Endothelial cell of umbilical vein (primary cell): ENCODE data around the gene SSH2. TPM values are rescaled to one million over a fixed set of nuclear protein-coding genes. Genes with fewer than 3 reads are reported as not detected.

Experiments
- BruUV-seq: library from RNA; stranded (reverse); fragments of 400-500 nt; replicated peaks from 2 replicates; lab custom pipeline; 2021; lab: Mats Ljungman, UMichigan
- CTCF ChIA-PET: fragments of 300-600, 350-600 bp; sonication (Branson Sonifier 250); formaldehyde crosslinking; loops from one replicate; lab custom pipeline; 2021; ENCODE audit warnings: antibody characterized with exemption, inconsistent platforms; lab: Charles Lee
- POLR2A ChIA-PET: fragments of 300-600, 350-600 bp; sonication (Branson Sonifier 250); formaldehyde crosslinking; loops from one replicate; lab custom pipeline; 2021; ENCODE audit warnings: antibody characterized with exemption, inconsistent platforms; lab: Charles Lee
- DNase-seq: peaks from one replicate; pipeline ENCODE4 v3.0.0-alpha.2; 2011; ENCODE audit warnings: low read depth, low spot score
- FAIRE-seq: peaks from 2 replicates; lab custom pipeline; 2011; peaks lifted over from hg19 to GRCh38; lab: Jason Lieb, UNC
- H2AFZ ChIP-seq: 2 replicates; pipeline ENCODE4 v1.6.0; 2012; ENCODE audit warnings: low read depth, low read length, control low read depth, inconsistent platforms
- H3K27ac ChIP-seq: 2 replicates; pipeline ENCODE4 v1.5.1; 2011; ENCODE audit warnings: low read depth, mild to moderate bottlenecking, control low read depth, low read length, moderate library complexity; ENCODE audit not compliant: insufficient read depth
- H3K27me3 ChIP-seq, 2 experiments: 2 replicates each; pipeline versions ENCODE4 v1.6.0 to v1.6.1; 2011; ENCODE audit warnings: low read length in 2 of 2, mixed read lengths in 1 of 2; ENCODE audit not compliant: control insufficient read depth in 2 of 2, insufficient read depth in 2 of 2
- H3K36me3 ChIP-seq, 2 experiments: 2 replicates in 1 of 2; 3 replicates in 1 of 2; pipeline ENCODE4 v1.5.1; 2011; ENCODE audit warnings: low read length in 2 of 2, mild to moderate bottlenecking in 1 of 2, moderate library complexity in 1 of 2; ENCODE audit not compliant: control insufficient read depth in 2 of 2, insufficient read depth in 2 of 2; ENCODE audit errors: extremely low read depth in 1 of 2
- H3K4me1 ChIP-seq: 3 replicates; pipeline ENCODE4 v1.5.1; 2011; ENCODE audit warnings: mild to moderate bottlenecking, low read length; ENCODE audit not compliant: control insufficient read depth, insufficient read depth; ENCODE audit errors: extremely low read depth
- H3K4me2 ChIP-seq: 2 replicates; pipeline ENCODE4 v1.6.1; 2011; ENCODE audit warnings: low read length, control low read depth, mixed read lengths; ENCODE audit not compliant: insufficient read depth
- H3K4me3 ChIP-seq, 3 experiments: fragments of 200-600 bp in 1 of 3; sonication (generic), shearing (Covaris generic) in 1 of 3; replicated peaks in 1 of 3; 2 replicates each; pipeline ENCODE4 v1.5.1; 2011 to 2016; ENCODE audit warnings: control low read depth in 3 of 3, low read length in 3 of 3, mild to moderate bottlenecking in 2 of 3, inconsistent platforms in 1 of 3, low read depth in 1 of 3, moderate library complexity in 1 of 3; ENCODE audit not compliant: insufficient read depth in 1 of 3
- H3K79me2 ChIP-seq: 2 replicates; pipeline ENCODE4 v1.6.0; 2012; ENCODE audit warnings: low read length, inconsistent platforms; ENCODE audit not compliant: control insufficient read depth, insufficient read depth
- H3K9ac ChIP-seq: replicated peaks from 2 replicates; pipeline ENCODE3; 2011; ENCODE audit warnings: low read length, control low read depth; ENCODE audit not compliant: insufficient read depth; ENCODE audit errors: extremely low read depth
- H3K9me1 ChIP-seq: replicated peaks from 3 replicates; pipeline ENCODE4 v1.6.0; 2011; ENCODE audit warnings: mild to moderate bottlenecking, low read length; ENCODE audit not compliant: control insufficient read depth, insufficient read depth; ENCODE audit errors: extremely low read depth
- H3K9me3 ChIP-seq: replicated peaks from 2 replicates; pipeline ENCODE4 v1.5.1; 2012; ENCODE audit warnings: low read length, inconsistent platforms; ENCODE audit not compliant: control insufficient read depth, insufficient read depth
- H4K20me1 ChIP-seq: replicated peaks from 2 replicates; pipeline ENCODE3; 2011; ENCODE audit warnings: mild to moderate bottlenecking, low read length; ENCODE audit not compliant: control insufficient read depth, insufficient read depth; ENCODE audit errors: extremely low read depth
- EZH2 ChIP-seq: IDR thresholded peaks from 2 replicates; pipeline ENCODE4 v1.6.1; 2012; ENCODE audit warnings: borderline replicate concordance, low read depth, mild to moderate bottlenecking, moderate library complexity, low read length, inconsistent platforms; ENCODE audit not compliant: severe bottlenecking
- FOS ChIP-seq: IDR thresholded peaks from 2 replicates; pipeline ENCODE4 v1.6.1; 2011; ENCODE audit warnings: mild to moderate bottlenecking, low read length, moderate library complexity, borderline replicate concordance; ENCODE audit not compliant: insufficient read depth
- GATA2 ChIP-seq: IDR thresholded peaks from 2 replicates; pipeline ENCODE4 v1.7.0; 2011; ENCODE audit warnings: low read depth, mild to moderate bottlenecking, moderate library complexity, mixed read lengths, low read length; ENCODE audit not compliant: insufficient read length, insufficient read depth
- JUN ChIP-seq: IDR thresholded peaks from 2 replicates; pipeline ENCODE4 v1.6.1; 2011; ENCODE audit warnings: borderline replicate concordance, low read depth; ENCODE audit not compliant: insufficient read length, insufficient read depth
- MYC ChIP-seq: IDR thresholded peaks from one replicate; pipeline ENCODE4 v1.6.1; 2011; ENCODE audit warnings: mild to moderate bottlenecking, low read depth, low read length
- POLR2A ChIP-seq: IDR thresholded peaks from 2 replicates; pipeline ENCODE4 v1.6.1; 2012; ENCODE audit warnings: low read depth, mild to moderate bottlenecking, control low read depth, low read length
- POLR2AphosphoS5 ChIP-seq: IDR thresholded peaks from 2 replicates; pipeline ENCODE4 v1.6.1; 2012; ENCODE audit warnings: low read depth, mild to moderate bottlenecking, control low read depth, low read length, moderate library complexity; ENCODE audit not compliant: insufficient read depth
- dilution Hi-C: fragments of 300-500 bp; cut with MboI; formaldehyde crosslinking; loops from one replicate; pipeline ENCODE4 v1.15.0; 2019; ENCODE audit warnings: low sequenced_read_pairs; ENCODE audit not compliant: extremely low pct_ligation_motif_present
- intact Hi-C: fragments of 100-400 bp; cut with micrococcal nuclease; formaldehyde crosslinking; loops from one replicate; pipeline ENCODE4 v1.10.0; 2022
- polyA plus RNA-seq, 4 experiments: library from polyadenylated mRNA; depleted of rRNA in 3 of 4; stranded (reverse) in 3 of 4; unstranded in 1 of 4; fragments of >200 nt; gene quantifications; 2 replicates each; pipeline versions ENCODE4 v1.2.1 to v1.2.3, GENCODE V29; 2011 to 2012; ENCODE audit warnings: missing spikeins in 1 of 4
- total RNA-seq: library from RNA; stranded (reverse); gene quantifications from 2 replicates; pipeline ENCODE4 v1.2.3, GENCODE V29; 2021
- TF ChIP-seq, protein P1 (sequence below): IDR thresholded peaks from 2 replicates; pipeline ENCODE4 v1.6.1; 2011; ENCODE audit not compliant: insufficient read depth, insufficient read length
- TF ChIP-seq, protein P2 (sequence below), 2 donors: IDR thresholded peaks; 1 replicate in 1 of 2; 2 replicates in 1 of 2; pipeline ENCODE4 v1.5.1; 2011; ENCODE audit warnings: low read length in 2 of 2, mild to moderate bottlenecking in 2 of 2, moderate library complexity in 2 of 2, control low read depth in 1 of 2, inconsistent platforms in 1 of 2, low read depth in 1 of 2; ENCODE audit not compliant: insufficient read depth in 1 of 2; ENCODE audit errors: extremely low read depth in 1 of 2

The SSH2 gene
- total and polyA plus RNA-seq, 2 donors (not counting 3 experiments of a cell fraction or from before 2014, with no cell fraction given), result 24.6 to 60.9 TPM

DNA sequence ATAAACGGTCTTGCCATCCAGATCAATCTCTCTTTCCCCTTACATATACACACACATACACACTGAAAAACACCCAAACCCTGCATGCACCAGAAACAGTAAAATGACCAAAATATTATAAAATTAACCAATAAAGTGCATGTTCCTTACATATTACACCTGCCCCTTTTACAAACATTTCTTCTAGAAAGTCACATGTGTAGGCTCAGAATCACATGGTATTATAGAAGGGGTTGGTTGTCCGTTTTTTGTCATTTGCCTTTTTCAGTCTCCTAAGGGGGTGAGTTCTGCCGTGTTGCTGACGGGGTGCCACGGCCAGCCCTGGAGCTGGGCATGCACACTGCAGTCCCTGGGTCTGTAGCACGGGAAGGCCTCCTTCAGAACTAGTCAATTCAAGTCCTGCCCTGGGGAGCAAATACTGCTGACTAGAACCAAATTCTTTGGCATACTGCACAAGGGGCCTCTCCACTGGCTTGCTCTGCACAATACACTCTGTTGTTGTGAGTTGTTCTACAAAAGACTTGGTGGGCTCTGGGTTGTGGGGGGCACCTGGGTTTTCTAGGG is 299.3 kb downstream of the SSH2 start:
- DNase-seq, result no peak
- Histone ChIP-seq H3K4me1 (no peaks in the 10 kb centered on the region), H3K79me2 (peaks cover 3% of the 10 kb centered on the region), H3K27ac (no peak overlapping the region), H2AFZ (no peak overlapping the region), H3K9me3 (no peaks in the 10 kb centered on the region), H3K4me2 (no peak overlapping the region), H3K36me3 (peaks cover 13 to 34% of the 10 kb centered on the region in 2 experiments), H3K9ac (no peak overlapping the region), H3K27me3 (no peaks in the 10 kb centered on the region), H4K20me1 (no peaks in the 10 kb centered on the region), H3K9me1 (no peaks in the 10 kb centered on the region), H3K4me3 (no peak overlapping the region)
- TF ChIP-seq EZH2, result no peak
- no peak for TF ChIP-seq GATA2
- TF ChIP-seq POLR2A, result no peak
- TF ChIP-seq, protein P1, sequence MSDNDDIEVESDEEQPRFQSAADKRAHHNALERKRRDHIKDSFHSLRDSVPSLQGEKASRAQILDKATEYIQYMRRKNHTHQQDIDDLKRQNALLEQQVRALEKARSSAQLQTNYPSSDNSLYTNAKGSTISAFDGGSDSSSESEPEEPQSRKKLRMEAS, result no peak
- no peak for TF ChIP-seq POLR2AphosphoS5
- no peak for TF ChIP-seq JUN
- no peak for TF ChIP-seq MYC
- TF ChIP-seq, protein P2, sequence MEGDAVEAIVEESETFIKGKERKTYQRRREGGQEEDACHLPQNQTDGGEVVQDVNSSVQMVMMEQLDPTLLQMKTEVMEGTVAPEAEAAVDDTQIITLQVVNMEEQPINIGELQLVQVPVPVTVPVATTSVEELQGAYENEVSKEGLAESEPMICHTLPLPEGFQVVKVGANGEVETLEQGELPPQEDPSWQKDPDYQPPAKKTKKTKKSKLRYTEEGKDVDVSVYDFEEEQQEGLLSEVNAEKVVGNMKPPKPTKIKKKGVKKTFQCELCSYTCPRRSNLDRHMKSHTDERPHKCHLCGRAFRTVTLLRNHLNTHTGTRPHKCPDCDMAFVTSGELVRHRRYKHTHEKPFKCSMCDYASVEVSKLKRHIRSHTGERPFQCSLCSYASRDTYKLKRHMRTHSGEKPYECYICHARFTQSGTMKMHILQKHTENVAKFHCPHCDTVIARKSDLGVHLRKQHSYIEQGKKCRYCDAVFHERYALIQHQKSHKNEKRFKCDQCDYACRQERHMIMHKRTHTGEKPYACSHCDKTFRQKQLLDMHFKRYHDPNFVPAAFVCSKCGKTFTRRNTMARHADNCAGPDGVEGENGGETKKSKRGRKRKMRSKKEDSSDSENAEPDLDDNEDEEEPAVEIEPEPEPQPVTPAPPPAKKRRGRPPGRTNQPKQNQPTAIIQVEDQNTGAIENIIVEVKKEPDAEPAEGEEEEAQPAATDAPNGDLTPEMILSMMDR (IDR thresholded peaks at IDR 0.05; ENCODE audit: extremely low read depth in 1 of 2, insufficient read depth in 1 of 2, low read depth in 1 of 2, low read length in 2 of 2), result no peak
- no peak for TF ChIP-seq FOS
- BruUV-seq, result no TSS peak
- intact Hi-C loops (no loop called here), dilution Hi-C loops (no loop called here)
- no peak for FAIRE-seq
- CTCF ChIA-PET, result interaction anchor here (1.4 to 2.6 kb wide), 2 partner anchors 13 to 177 kb away, joined by 3 to 11 read pairs; no protein-coding TSS in a partner anchor
- POLR2A ChIA-PET, result no interaction called here
